Stimulated activated CD4-positive, alpha-beta T cell treated with anti-CD3 and anti-CD28 coated beads, Interleukin-15, amount 100 ng/mL, for 48 hours (primary cell): ENCODE measurements around the gene RASA1.

Experiments used
- DNase-seq, 2 donors: peaks; one replicate each; pipeline ENCODE4 v3.0.0-alpha.2; 2020; ENCODE audit warnings: low read depth in 2 of 2

RASA1 gene

DNA sequence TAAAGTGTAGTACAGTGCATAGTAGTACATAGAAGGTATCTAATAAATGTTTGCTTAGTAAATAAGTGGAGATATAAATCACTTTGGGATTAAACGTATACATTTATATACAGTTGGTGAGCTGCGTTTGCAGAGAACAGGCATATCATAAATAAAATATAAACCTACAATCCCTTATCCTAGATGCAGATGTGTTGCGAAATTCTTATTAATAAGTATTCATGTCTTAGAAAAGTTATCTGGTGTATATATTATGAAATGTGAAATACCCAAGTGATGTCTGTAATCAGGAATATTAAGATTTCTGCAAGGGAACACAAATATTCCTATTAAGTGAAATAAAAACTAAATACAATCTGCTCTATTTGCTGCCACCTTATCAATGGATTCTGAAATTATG is 136.2 kb downstream of the RASA1 start:
- no peak for DNase-seq

GRCh38 chr5:87404359-87404758 is 136.7 kb downstream of the RASA1 start:
- DNase-seq = no peak

DNA sequence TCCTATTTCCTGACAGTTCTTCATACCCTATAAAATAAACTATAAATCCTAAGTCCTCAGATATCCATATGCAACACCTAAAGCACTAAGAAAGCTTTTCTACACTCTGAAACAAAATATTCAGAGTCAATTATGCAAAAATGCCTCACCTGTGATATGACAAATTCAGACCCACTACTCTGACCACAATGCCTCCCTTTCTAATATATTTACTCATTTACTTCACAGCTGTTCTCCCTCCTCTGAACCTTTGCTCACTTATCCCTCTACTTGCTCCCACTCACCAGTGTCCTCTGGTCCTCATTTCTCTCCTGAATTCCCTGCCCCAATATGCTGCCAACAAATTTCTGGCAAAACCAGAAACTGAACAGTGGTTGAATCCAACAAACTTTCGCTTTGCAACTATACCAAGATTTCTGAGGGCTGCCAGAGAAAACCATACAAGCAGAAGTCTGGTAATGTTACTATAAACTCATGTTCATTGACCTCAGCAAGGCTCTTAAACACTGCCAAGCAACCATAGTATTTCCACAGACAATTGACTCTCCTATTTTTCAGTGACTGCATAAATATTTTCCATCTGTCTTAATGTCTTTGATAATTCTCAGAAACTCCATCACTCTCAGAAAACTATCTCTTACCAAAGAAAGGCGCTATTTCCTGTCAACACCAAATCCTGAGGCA is 137.9 kb downstream of the RASA1 start:
- no peak for DNase-seq

DNA sequence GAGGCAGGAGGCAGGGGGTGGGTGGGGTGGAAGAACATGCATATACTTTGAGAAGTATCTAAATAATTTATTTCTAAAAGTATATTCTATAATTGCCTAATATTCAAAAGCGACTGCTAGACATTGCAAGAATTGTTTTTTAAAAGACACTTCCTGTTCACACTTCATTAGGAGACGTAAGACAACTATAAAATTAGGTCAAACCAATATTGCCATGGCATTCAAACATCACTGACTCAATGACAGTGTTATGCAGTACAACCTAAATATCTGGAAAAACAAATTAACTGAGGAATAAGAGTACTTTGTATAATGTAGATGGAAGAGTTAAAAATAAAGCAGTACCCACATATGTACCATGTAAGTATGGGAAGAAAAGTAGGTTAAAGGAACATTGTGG is 140.5 kb downstream of the RASA1 start:
- DNase-seq = no peak

GRCh38 chr5:87410931-87411330 is 143.2 kb downstream of the RASA1 start:
- DNase-seq = no peak

DNA sequence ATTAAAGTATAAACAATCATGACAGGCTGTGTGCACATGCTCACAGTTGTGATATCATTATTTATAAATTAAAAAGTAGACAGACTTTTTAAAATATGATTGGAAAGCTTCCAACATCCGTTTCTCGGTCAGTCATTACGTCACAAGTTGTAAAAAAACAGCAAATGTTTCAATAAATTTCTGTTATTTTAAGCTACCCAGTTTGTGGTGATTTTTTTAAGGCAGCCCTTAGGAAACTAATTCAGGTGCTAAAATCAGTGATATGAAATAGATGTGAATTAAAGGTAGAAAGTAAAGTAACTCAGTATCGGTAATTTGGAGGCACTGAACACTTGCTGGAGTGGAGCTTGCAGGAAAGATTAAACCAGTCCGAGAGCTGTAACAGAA is 143.9 kb downstream of the RASA1 start:
- DNase-seq = no peak

DNA sequence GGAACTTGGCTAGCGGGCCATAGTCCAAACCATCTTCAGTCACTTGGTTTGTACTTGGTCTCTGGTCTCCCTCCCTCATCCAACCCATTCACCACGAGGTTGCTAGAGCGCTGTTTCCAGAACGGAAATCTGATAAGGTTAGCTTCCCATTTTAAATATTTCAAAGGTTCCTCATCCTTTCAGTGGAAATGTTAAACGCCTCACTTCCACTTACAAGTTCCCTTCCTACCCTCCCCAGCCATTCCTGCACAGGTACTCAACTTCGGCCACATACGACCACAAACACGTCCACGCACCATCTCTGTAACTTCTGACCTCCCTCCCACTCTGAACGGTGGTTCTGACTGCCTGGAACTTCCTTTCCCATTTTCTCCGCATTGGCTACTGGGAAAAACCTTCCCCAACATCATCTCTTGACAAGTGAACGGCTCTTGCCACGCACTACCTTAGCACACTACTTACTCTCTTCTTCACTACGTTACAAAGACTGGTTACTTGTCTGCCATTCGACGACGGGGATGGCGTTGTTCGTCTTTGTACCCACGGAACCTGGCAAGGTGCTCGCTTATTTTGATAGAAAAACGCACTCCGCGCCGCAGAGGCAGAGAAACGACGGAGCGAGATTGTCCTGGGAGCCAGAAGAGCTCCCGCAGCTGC is 144.4 kb downstream of the RASA1 start:
- DNase-seq = peak in 1 of 2 donors; percentile 4

GRCh38 chr5:87412630-87413342 is 145.1 kb downstream of the RASA1 start, which contains the start of gene CCNH:
CCNH (minus strand) TSS chr5:87412930; CDS start chr5:87412794, 136 bp downstream.
- peak; percentile 94 to 95 for DNase-seq

- DNase-seq = no peak
Observed at GRCh38 chr5:87413343-87413645, 145.6 kb downstream of the RASA1 start.

DNA sequence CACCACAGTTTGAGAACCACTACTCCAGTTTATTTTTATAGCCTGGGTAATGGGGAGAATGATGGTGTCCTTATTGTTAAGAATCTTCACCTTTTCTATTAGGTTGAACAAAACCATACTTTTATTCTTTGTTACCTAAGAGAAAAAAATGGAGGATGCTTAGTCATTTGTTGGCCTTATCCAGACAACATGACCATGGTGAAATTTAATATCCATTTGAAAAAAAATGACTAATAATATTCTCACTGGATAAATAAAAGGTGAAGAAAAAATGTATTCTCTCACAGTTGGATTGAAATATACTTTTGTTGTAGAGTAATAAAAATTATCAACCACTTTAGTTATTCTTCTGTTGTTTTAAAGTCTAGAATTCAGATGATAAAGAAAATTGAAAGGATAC is 150.8 kb downstream of the RASA1 start:
- DNase-seq = no peak

DNA sequence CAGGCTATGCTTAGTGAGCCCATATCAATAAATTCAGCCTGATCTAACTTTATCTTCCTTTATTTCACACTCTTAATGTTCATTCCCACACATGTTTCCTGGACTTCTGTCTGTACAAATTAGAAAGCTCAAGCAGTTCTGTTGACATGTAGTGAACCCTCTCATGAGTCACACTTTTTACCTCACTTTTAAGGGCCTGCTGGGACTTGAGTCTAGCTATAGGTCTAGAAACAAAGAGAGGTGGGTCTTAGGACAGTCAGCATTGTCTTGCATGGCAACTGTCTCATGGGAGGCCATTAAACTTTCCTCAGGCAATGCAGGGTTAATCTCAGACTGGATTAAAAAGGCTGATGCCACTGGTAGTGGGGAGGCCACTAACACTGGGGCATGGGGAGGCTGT is 153.6 kb downstream of the RASA1 start:
- no peak for DNase-seq

- no peak for DNase-seq
Observed at GRCh38 chr5:87423755-87424154, 156.1 kb downstream of the RASA1 start.

DNA sequence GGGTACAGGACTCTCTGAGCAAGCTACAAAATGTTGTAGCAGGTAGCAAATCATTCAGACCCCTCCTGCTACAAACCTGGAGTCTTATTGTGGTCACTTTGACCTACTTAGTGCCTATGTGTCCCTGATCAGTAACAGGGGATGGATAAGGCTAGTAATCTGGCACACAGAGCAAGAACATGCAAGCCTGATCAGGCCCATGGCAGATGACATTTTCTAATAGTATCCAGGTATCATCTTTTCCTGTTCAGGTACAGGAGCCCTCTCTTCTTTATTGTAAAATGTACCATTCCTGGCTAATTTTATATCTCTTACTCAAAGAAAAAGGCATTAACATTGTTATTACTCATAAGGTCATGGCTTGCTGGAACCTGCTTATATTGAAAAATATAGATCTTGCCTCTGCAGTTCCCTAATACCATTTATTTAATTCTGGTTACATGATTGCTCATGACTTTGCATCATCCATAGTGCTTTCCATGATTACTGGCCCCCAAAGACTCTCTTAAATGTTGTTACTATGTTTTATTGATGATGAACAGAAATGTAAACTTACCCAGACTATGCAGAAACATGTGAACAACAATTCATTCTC is 163.3 kb downstream of the RASA1 start:
- DNase-seq = no peak

GRCh38 chr5:87432460-87432859 is 164.8 kb downstream of the RASA1 start:
- no peak for DNase-seq

- DNase-seq = no peak
Observed at GRCh38 chr5:87433945-87434344, 166.3 kb downstream of the RASA1 start.

- no peak for DNase-seq
Observed at GRCh38 chr5:87434461-87434860, 166.8 kb downstream of the RASA1 start.

- no peak for DNase-seq
Observed at GRCh38 chr5:87435144-87435694, 167.5 kb downstream of the RASA1 start.

- no peak for DNase-seq
Observed at GRCh38 chr5:87437724-87438123, 170.0 kb downstream of the RASA1 start.

- DNase-seq = no peak
Observed at GRCh38 chr5:87438231-87438630, 170.5 kb downstream of the RASA1 start.
